ENCODE results near the gene DDX5. TPM values are rescaled to one million over a fixed set of nuclear protein-coding genes. Genes with fewer than 3 reads are reported as not detected.

The DDX5 gene
- polyA plus RNA-seq, 1 experiment: 915 TPM

DNA sequence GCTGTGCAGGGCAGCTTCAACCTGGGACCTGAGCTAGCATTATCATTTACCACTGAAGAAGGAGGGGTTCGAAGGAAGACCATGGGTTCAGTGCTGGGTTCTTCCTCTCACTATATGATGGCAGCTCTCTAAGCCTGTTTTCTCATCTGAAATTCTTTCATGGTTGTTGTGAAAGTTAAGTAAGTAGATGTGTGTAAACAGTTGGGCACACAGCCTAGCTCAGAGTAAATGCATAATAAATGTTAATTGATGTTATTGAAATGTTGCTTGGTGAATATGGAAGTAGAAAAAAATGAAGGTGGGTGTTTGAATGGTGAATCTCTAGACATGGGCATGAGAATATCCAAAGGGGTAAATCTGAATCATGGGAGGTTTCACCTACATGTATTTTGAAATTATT, 9.7 kb upstream of the DDX5 start:
- TF ChIP-seq, protein P1, sequence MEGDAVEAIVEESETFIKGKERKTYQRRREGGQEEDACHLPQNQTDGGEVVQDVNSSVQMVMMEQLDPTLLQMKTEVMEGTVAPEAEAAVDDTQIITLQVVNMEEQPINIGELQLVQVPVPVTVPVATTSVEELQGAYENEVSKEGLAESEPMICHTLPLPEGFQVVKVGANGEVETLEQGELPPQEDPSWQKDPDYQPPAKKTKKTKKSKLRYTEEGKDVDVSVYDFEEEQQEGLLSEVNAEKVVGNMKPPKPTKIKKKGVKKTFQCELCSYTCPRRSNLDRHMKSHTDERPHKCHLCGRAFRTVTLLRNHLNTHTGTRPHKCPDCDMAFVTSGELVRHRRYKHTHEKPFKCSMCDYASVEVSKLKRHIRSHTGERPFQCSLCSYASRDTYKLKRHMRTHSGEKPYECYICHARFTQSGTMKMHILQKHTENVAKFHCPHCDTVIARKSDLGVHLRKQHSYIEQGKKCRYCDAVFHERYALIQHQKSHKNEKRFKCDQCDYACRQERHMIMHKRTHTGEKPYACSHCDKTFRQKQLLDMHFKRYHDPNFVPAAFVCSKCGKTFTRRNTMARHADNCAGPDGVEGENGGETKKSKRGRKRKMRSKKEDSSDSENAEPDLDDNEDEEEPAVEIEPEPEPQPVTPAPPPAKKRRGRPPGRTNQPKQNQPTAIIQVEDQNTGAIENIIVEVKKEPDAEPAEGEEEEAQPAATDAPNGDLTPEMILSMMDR (IDR thresholded peaks at IDR 0.05; ENCODE audit: low read depth, low read length): no peak
- ChIA-PET CTCF (interaction anchor here (0.9 to 1.5 kb wide), 2 partner anchors 9 to 96 kb away, joined by 3 to 4 read pairs; partner anchors contain the start of gene CEP95), POLR2A (interaction anchor here (1.0 to 1.4 kb wide), 3 partner anchors 9 to 133 kb away, joined by 3 to 8 read pairs (median 3); partner anchors contain the start of genes CEP95 and DDX5)
- H3K27ac ChIP-seq (ENCODE audit: low read depth, low read length): no peak overlapping the region
- no peak overlapping the region for H3K4me3 ChIP-seq (ENCODE audit: low read depth, low read length)
- H3K27me3 ChIP-seq (ENCODE audit: control insufficient read depth, insufficient read depth, low read length): no peaks in the 10 kb centered on the region
- DNase-seq (ENCODE audit: low read depth, low spot score): no peak
- H3K9me3 ChIP-seq (ENCODE audit: control insufficient read depth, insufficient read depth, low read length): no peaks in the 10 kb centered on the region

DNA sequence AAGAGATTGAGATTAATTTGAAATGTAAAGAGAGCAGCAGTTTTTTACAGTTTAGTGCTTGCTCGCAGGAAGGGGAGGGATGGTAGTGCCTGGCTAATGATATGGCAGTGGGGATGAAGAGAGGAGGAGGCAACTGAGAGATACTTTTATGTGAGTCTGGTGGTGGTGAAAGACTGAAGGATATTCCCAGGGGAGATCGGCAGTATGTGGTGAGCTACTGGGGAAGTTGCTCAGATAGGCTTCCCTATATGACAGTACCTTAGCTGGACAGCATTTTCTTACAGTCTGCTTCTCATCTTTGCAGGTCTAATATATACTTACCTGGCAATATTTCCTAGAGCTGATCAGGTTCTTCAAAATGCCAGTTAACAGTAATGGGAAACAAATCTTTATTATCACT, 9.3 kb upstream of the DDX5 start:
- ChIA-PET CTCF (interaction anchor here (0.9 to 1.5 kb wide), 2 partner anchors 9 to 95 kb away, joined by 3 to 4 read pairs; partner anchors contain the start of gene CEP95), POLR2A (interaction anchor here (1.0 to 1.4 kb wide), 3 partner anchors 9 to 134 kb away, joined by 3 to 8 read pairs (median 3); partner anchors contain the start of genes CEP95 and DDX5)
- H3K9me3 ChIP-seq (ENCODE audit: control insufficient read depth, insufficient read depth, low read length): no peaks in the 10 kb centered on the region
- no peaks in the 10 kb centered on the region for H3K27me3 ChIP-seq (ENCODE audit: control insufficient read depth, insufficient read depth, low read length)
- no peak overlapping the region for H3K27ac ChIP-seq (ENCODE audit: low read depth, low read length)
- H3K4me3 ChIP-seq (ENCODE audit: low read depth, low read length): no peak overlapping the region
- DNase-seq (ENCODE audit: low read depth, low spot score): no peak
- TF ChIP-seq, protein P1 (IDR thresholded peaks at IDR 0.05; ENCODE audit: low read depth, low read length): no peak

DNA sequence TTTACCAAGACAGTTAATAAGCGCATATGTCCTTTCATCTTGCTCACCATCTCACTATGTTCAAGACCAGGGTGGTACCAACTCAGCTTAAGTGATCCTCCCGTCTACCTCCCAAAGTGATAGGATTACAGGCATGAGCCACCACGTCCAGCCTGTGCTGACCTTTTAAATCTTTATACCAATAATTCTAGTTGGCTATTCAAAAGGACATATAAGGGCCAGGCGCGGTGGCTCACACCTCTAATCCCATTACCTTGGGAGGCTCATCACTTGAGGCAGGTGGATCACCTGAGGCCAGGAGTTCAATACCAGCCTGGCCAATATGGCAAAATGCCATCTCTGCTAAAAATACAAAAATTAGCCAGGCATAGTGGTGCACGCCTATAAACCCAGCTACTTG, 3.1 kb upstream of the DDX5 start:
- TF ChIP-seq, protein P1 (IDR thresholded peaks at IDR 0.05; ENCODE audit: low read depth, low read length): no peak
- H3K9me3 ChIP-seq (ENCODE audit: control insufficient read depth, insufficient read depth, low read length): peaks cover 3% of the 10 kb centered on the region; the same call in 1 of the 2 replicates
- CTCF ChIA-PET: interaction anchor here (0.5 kb wide), 1 partner anchor 139 kb away, joined by 3 read pairs; no protein-coding TSS in a partner anchor
- no peak overlapping the region for H3K27ac ChIP-seq (ENCODE audit: low read depth, low read length)
- DNase-seq (ENCODE audit: low read depth, low spot score): no peak
- POLR2A ChIA-PET: no interaction called here
- no peak overlapping the region for H3K4me3 ChIP-seq (ENCODE audit: low read depth, low read length)
- no peaks in the 10 kb centered on the region for H3K27me3 ChIP-seq (ENCODE audit: control insufficient read depth, insufficient read depth, low read length)

DNA sequence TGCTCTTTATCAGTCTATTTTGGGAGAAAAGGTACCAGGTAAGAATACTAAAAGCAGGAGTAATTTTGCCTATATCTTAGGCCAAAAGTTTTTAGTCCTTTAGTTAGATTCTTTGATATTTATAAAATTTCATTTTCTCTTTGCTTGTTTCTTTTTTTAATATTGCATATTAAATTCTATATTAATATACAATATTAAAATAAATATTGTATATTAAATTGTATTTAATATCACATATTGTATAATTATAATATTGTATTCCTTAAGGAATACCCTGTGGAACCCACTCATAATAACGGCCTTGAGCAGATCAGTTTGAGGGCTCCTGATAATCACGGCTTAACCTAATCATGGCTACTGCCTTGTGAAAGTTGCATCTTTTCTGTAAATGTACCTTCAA, 2.6 kb upstream of the DDX5 start:
- ChIA-PET CTCF (interaction anchor here (0.5 kb wide), 1 partner anchor 139 kb away, joined by 3 read pairs; no protein-coding TSS in a partner anchor), POLR2A (no interaction called here)
- TF ChIP-seq, protein P1 (IDR thresholded peaks at IDR 0.05; ENCODE audit: low read depth, low read length): no peak
- no peaks in the 10 kb centered on the region for H3K27me3 ChIP-seq (ENCODE audit: control insufficient read depth, insufficient read depth, low read length)
- DNase-seq (ENCODE audit: low read depth, low spot score): no peak
- H3K9me3 ChIP-seq (ENCODE audit: control insufficient read depth, insufficient read depth, low read length): peaks cover 3% of the 10 kb centered on the region; the same call in 1 of the 2 replicates
- H3K4me3 ChIP-seq (ENCODE audit: low read depth, low read length): peak overlapping the region; percentile 94
- H3K27ac ChIP-seq (ENCODE audit: low read depth, low read length): no peak overlapping the region

DNA sequence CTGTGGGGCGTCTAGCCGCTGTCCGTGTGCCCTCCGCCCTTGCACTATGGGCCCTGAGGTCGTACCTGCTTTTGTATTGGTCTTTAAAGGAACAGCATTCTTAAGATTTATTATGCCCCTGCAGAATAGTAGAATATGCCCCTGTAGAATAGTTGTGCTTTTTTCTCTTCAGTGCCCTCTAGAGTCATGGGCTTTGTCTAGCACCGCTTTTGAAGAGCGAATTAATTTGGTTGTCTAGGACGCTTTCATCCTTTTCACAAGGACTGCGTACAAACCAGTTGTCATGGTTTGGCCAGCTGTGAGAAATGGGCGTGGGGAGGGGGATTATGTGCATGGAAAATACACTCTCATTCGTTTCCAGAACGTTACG, 1.3 kb upstream of the DDX5 start:
- H3K27ac ChIP-seq (ENCODE audit: low read depth, low read length): peak overlapping the region; percentile 99
- no peaks in the 10 kb centered on the region for H3K27me3 ChIP-seq (ENCODE audit: control insufficient read depth, insufficient read depth, low read length)
- TF ChIP-seq, protein P1 (IDR thresholded peaks at IDR 0.05; ENCODE audit: low read depth, low read length): peak; percentile 55
- ChIA-PET CTCF (interaction anchor here (0.8 to 2.0 kb wide), 4 partner anchors 14 to 142 kb away, joined by 3 to 26 read pairs (median 4); no protein-coding TSS in a partner anchor), POLR2A (interaction anchor here (0.6 to 2.9 kb wide), 10 partner anchors 11 to 216 kb away, joined by 3 to 77 read pairs (median 3); partner anchors contain the start of gene POLG2)
- no peak for DNase-seq (ENCODE audit: low read depth, low spot score)
- peak overlapping the region; percentile 94 for H3K4me3 ChIP-seq (ENCODE audit: low read depth, low read length)
- H3K9me3 ChIP-seq (ENCODE audit: control insufficient read depth, insufficient read depth, low read length): peaks cover 3% of the 10 kb centered on the region; the same call in 1 of the 2 replicates
